Ishikawa (cell line): ENCODE measurements around the gene ASPG.

Source experiments
- CEBPB ChIP-seq: IDR thresholded peaks from 2 replicates; pipeline ENCODE4 v1.6.1; 2012
- EP300 ChIP-seq: IDR thresholded peaks from 2 replicates; pipeline ENCODE4 v1.6.1; 2012; ENCODE audit warnings: borderline replicate concordance
- FOXM1 ChIP-seq: IDR thresholded peaks from 2 replicates; pipeline ENCODE4 v1.6.1; 2012; ENCODE audit warnings: low read depth, borderline replicate concordance
- MAX ChIP-seq: IDR thresholded peaks from 2 replicates; pipeline ENCODE4 v1.6.1; 2012
- NFIC ChIP-seq: IDR thresholded peaks from 2 replicates; pipeline ENCODE4 v1.6.1; 2012
- RAD21 ChIP-seq: IDR thresholded peaks from 2 replicates; pipeline ENCODE4 v1.6.1; 2012; ENCODE audit warnings: low read depth
- REST ChIP-seq: IDR thresholded peaks from 2 replicates; pipeline ENCODE4 v1.6.1; 2012; ENCODE audit warnings: low read depth, mild to moderate bottlenecking
- TAF1 ChIP-seq: IDR thresholded peaks from 2 replicates; pipeline ENCODE4 v1.6.1; 2012; ENCODE audit warnings: low read depth, mild to moderate bottlenecking
- TEAD4 ChIP-seq: IDR thresholded peaks from 2 replicates; pipeline ENCODE4 v1.6.1; 2012
- YY1 ChIP-seq: IDR thresholded peaks from 2 replicates; pipeline ENCODE4 v1.6.1; 2012; ENCODE audit warnings: low read depth

- no peak for TF ChIP-seq RAD21
- no peak for TF ChIP-seq NFIC
- TF ChIP-seq REST = no peak
- TF ChIP-seq FOXM1 = no peak
- TF ChIP-seq MAX = no peak
- TF ChIP-seq YY1 = no peak
- TF ChIP-seq CEBPB = no peak
- no peak for TF ChIP-seq EP300
- TF ChIP-seq TAF1 = no peak
- TF ChIP-seq TEAD4 = no peak
These were observed 4.7 kb downstream of the ASPG start for GRCh38 chr14:104090071-104090748.
